ENCODE measurements around the gene EEF2K. TPM values are rescaled to one million over a fixed set of nuclear protein-coding genes. Genes with fewer than 3 reads are reported as not detected.

The EEF2K gene
- total RNA-seq, 4 donors from 2014 or later, result 15.6 to 21.3 (median 19.9) TPM

DNA sequence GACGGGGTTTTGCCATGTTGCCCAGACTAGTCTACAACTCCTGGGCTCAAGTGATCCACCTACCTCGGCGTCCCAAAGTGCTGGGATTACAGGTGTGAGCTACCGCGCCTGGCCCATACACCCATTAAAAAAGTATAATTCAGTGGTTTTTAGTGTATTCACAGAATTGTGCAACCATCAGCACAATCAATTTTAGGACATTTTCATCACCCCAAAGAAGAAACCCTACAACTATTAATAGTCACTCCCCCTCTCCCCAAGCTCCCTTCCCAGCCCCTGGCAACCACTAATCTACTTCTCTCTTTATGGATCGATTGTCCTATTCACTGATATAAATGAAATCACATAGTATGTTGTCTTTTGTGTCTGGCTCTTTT is 3.8 kb upstream of the EEF2K start:
- H3K9me3 ChIP-seq, result no peaks in the 10 kb centered on the region
- WGBS, 2 donors, result 86 to 97% methylated on average over 6 of the region's 6 CpGs
- no peak overlapping the region for H3K4me3 ChIP-seq (replicated peaks in 1 of 3)
- H3K27ac ChIP-seq, result no peak overlapping the region
- intact Hi-C loops (cut with DNase I), result no loop called here
- no peaks in the 10 kb centered on the region for H3K27me3 ChIP-seq
- H3K4me1 ChIP-seq, result peaks cover 2 to 18% of the 10 kb centered on the region in 2 donors
- TF ChIP-seq, protein P1, sequence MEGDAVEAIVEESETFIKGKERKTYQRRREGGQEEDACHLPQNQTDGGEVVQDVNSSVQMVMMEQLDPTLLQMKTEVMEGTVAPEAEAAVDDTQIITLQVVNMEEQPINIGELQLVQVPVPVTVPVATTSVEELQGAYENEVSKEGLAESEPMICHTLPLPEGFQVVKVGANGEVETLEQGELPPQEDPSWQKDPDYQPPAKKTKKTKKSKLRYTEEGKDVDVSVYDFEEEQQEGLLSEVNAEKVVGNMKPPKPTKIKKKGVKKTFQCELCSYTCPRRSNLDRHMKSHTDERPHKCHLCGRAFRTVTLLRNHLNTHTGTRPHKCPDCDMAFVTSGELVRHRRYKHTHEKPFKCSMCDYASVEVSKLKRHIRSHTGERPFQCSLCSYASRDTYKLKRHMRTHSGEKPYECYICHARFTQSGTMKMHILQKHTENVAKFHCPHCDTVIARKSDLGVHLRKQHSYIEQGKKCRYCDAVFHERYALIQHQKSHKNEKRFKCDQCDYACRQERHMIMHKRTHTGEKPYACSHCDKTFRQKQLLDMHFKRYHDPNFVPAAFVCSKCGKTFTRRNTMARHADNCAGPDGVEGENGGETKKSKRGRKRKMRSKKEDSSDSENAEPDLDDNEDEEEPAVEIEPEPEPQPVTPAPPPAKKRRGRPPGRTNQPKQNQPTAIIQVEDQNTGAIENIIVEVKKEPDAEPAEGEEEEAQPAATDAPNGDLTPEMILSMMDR (IDR thresholded peaks at IDR 0.05), result no peak
- TF ChIP-seq POLR2A (IDR thresholded peaks at IDR 0.05), result no peak
- H3K36me3 ChIP-seq, result no peaks in the 10 kb centered on the region
- DNase-seq, result no peak

DNA sequence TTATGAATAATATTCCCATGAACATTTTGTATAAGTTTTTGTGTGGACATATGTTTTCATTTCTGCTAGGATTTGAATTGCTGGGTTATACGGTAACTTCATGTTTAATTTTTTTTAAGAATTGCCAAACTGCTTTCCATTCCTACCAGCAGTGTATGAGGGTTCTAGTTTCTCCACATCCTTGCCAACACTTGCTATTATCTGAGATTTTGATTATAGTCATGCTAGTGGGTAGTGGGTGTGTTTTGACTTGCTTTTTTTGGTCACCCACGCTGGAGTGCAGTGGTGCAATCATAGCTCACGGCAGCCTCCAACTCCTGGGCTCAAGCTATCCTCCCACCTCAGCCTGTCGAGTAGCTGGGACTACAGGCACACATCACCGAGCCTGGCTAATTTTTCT is 3.0 kb upstream of the EEF2K start:
- Histone ChIP-seq H3K36me3 (no peaks in the 10 kb centered on the region), H3K4me3 (replicated peaks in 1 of 3) (no peak overlapping the region), H3K9me3 (no peaks in the 10 kb centered on the region), H3K27ac (no peak overlapping the region), H3K27me3 (no peaks in the 10 kb centered on the region), H3K4me1 (peaks cover 11 to 27% of the 10 kb centered on the region in 2 donors)
- TF ChIP-seq, protein P1 (IDR thresholded peaks at IDR 0.05), result no peak
- TF ChIP-seq POLR2A (IDR thresholded peaks at IDR 0.05), result no peak
- intact Hi-C loops (cut with DNase I), result no loop called here
- 82 to 88% methylated on average over 5 of the region's 5 CpGs for WGBS, 2 donors
- DNase-seq, result no peak

DNA sequence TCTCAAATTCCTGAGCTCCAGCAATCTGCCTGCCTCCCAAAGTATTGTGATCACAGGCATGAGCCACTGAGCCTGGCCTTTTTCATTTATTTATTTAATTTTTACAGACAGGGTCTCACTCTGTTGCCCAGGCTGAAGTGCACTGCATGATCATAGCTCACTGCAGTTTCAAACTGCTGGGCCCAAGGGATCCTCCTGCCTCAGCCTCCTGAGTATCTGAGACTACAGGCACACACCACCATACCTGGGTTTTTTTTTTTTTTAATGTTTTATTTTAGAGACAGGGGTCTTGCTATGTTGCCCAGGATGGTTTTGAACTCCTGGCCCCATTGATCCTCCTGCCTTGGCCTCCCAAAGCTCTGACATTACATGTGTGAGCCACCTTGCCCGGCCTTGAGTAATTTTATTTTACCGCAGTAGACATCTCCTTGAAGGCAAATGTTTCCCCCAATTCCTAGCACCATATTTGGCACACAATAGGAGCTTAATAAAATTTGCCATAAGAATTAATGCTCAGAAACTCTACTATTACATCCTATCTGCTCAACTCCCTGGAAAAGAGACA is 1.9 kb upstream of the EEF2K start:
- Histone ChIP-seq H3K4me1 (peaks cover 11 to 34% of the 10 kb centered on the region in 2 donors), H3K36me3 (no peaks in the 10 kb centered on the region), H3K4me3 (replicated peaks in 1 of 3) (no peak overlapping the region), H3K27ac (no peak overlapping the region), H3K27me3 (no peaks in the 10 kb centered on the region), H3K9me3 (no peaks in the 10 kb centered on the region)
- intact Hi-C loops (cut with DNase I), result no loop called here
- DNase-seq, result no peak
- 95 to 100% methylated on average over 2 of the region's 2 CpGs for WGBS, 2 donors
- no peak for TF ChIP-seq POLR2A (IDR thresholded peaks at IDR 0.05)
- TF ChIP-seq, protein P1 (IDR thresholded peaks at IDR 0.05), result no peak

DNA sequence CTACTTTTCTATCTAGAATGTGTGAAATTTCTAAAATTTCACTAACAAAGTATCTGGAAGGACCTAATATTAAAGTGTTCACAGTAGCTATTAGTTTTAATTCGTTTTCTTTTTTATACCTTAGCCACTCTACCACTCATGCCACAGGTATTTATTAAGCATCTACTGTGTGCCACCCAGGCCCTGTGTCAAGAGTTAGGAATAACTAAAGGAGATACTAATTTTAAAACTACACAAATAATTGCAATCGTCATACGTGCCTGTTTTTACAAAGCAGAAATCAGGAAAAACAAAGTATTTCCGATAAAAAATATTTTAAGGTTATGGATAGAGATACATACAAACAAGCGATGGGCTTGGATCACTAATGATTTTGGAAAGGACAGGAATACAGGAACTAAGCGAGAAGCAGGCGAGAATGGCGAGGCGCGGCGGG is 483 bp upstream of the EEF2K start:
- H3K36me3 ChIP-seq, result no peaks in the 10 kb centered on the region
- TF ChIP-seq POLR2A (IDR thresholded peaks at IDR 0.05), result no peak
- TF ChIP-seq, protein P1 (IDR thresholded peaks at IDR 0.05), result no peak
- intact Hi-C loops (cut with DNase I), result loop anchor here (5.0 kb wide), 1 partner anchor 92 kb away; the partner anchor contains the start of gene POLR3E
- H3K4me1 ChIP-seq, result peaks cover 11 to 37% of the 10 kb centered on the region in 2 donors
- peak overlapping the region; percentile 64 to 89 (median 88) for H3K27ac ChIP-seq
- H3K9me3 ChIP-seq, result no peaks in the 10 kb centered on the region
- no peak for DNase-seq
- peak overlapping the region in 2 of 3 donors; percentile 9 to 81 for H3K4me3 ChIP-seq (replicated peaks in 1 of 3)
- no peaks in the 10 kb centered on the region for H3K27me3 ChIP-seq
- WGBS, 2 donors, result 9 to 10% methylated on average over 11 of the region's 11 CpGs

DNA sequence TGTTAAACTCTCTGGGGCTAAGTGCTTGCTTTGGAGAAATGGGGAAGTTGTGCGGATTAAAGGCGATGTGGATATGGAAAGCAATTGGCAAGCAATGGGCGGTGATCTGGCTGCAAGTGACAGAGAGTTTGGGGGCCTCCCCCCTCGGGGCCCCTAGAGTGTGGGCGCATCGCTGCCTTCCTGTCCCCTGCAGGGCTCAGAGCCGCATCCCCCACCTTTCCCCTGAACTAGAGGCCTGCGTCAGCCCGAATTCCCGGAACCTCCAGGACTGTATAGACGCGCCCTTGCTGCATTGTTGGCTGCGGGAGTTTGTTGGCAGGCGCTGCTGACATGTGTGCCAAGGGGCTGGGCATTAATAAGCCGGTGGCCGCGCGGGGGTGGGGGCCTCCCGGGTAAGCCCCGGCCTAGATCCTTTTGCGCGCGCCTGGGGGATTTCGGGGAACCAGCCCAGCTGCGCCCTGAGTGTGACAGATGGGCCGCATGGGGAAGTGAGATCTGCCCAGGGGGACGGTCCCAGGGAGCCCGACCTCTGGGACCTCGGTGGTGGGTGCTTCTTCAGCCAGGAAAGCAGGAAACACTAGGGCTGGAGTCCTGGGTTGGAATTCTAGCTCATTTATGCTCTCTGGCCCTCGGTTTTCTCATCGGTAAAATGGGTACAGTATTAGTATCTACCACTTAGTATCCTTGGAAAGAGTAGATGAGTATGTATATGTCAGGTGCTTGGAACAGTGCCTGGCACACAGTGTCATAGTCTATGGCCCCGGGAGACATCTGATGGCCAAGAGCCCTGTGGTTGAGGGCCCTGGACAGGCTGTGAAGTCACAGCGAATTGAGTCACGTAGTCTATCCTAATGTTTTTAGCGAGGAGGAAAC is 1.0 kb downstream of the EEF2K start:
- peak; percentile 76 to 82 for DNase-seq
- Histone ChIP-seq H3K27ac (peak overlapping the region; percentile 64 to 89 (median 76)), H3K4me1 (peaks cover 11 to 46% of the 10 kb centered on the region in 2 donors), H3K9me3 (no peaks in the 10 kb centered on the region), H3K27me3 (no peaks in the 10 kb centered on the region), H3K4me3 (replicated peaks in 1 of 3) (peak overlapping the region; percentile 42 to 82 (median 81)), H3K36me3 (no peaks in the 10 kb centered on the region)
- intact Hi-C loops (cut with DNase I), result loop anchor here (5.0 kb wide), 1 partner anchor 90 kb away; the partner anchor contains the start of gene POLR3E
- TF ChIP-seq, protein P1 (IDR thresholded peaks at IDR 0.05), result no peak
- no peak for TF ChIP-seq POLR2A (IDR thresholded peaks at IDR 0.05)
- 12 to 32% methylated on average over 10 to 27 of the region's 35 CpGs for WGBS, 2 donors

Measured in thyroid gland (tissue), 4 donors.